SK-N-SH (cell line): ENCODE data around the gene ZBTB7B. TPM values are rescaled to one million over a fixed set of nuclear protein-coding genes. Genes with fewer than 3 reads are reported as not detected.

Experiments used
- CTCF ChIA-PET: fragments of 300-600, 350-600 bp; formaldehyde crosslinking; extraction: SDS; loops from one replicate; lab custom pipeline; 2021; lab: Yijun Ruan, JAX
- POLR2A ChIA-PET: fragments of 350-600 bp; sonication (Branson Sonifier 250); formaldehyde crosslinking; extraction: SDS; loops from one replicate; lab custom pipeline; 2020; ENCODE audit warnings: antibody characterized with exemption, inconsistent platforms; lab: Yijun Ruan, JAX
- DNase-seq: peaks from one replicate; pipeline ENCODE4 v3.0.0; 2012
- H2AFZ ChIP-seq: fragments of 200-600 bp; sonication (generic); 2 replicates; pipeline ENCODE4 v1.8.1; 2016; ENCODE audit warnings: antibody characterized with exemption, mild to moderate bottlenecking, low read depth
- H3F3A ChIP-seq: fragments of 200-600 bp; sonication (generic); replicated peaks from 2 replicates; pipeline ENCODE3; 2016; ENCODE audit warnings: antibody characterized with exemption, mild to moderate bottlenecking; ENCODE audit not compliant: insufficient read depth
- H3K27ac ChIP-seq, 2 experiments: fragments of 200-500 bp in 1 of 2; fragments of 200-600 bp in 1 of 2; sonication (Bioruptor generic) in 1 of 2; sonication (generic), shearing (Covaris generic) in 1 of 2; 2 replicates each; pipeline versions ENCODE4 v1.5.1 to v1.6.1; 2014 to 2016; ENCODE audit warnings: low read depth in 2 of 2, inconsistent platforms in 1 of 2, low read length in 1 of 2, mild to moderate bottlenecking in 1 of 2, mixed read lengths in 1 of 2
- H3K27me3 ChIP-seq: fragments of 200-600 bp; sonication (generic), shearing (Covaris generic); 2 replicates; pipeline ENCODE4 v1.6.1; 2016; ENCODE audit warnings: mixed run types; ENCODE audit not compliant: insufficient read depth
- H3K36me3 ChIP-seq, 2 experiments: fragments of 200-500 bp in 1 of 2; fragments of 200-600 bp in 1 of 2; sonication (Bioruptor generic) in 1 of 2; sonication (generic) in 1 of 2; replicated peaks in 1 of 2; 2 replicates each; pipeline versions ENCODE3 to v1.5.1; 2014 to 2016; ENCODE audit warnings: low read length in 1 of 2, mild to moderate bottlenecking in 1 of 2; ENCODE audit not compliant: insufficient read depth in 2 of 2, control insufficient read depth in 1 of 2
- H3K4me1 ChIP-seq, 2 experiments: fragments of 200-500 bp in 1 of 2; fragments of 200-600 bp in 1 of 2; sonication (Bioruptor generic) in 1 of 2; sonication (generic), shearing (Covaris generic) in 1 of 2; 2 replicates each; pipeline versions ENCODE4 v1.5.1 to v1.6.1; 2014 to 2016; ENCODE audit warnings: low read depth in 1 of 2, low read length in 1 of 2, mixed run types in 1 of 2; ENCODE audit not compliant: insufficient read depth in 2 of 2, control insufficient read depth in 1 of 2
- H3K4me2 ChIP-seq: fragments of 200-600 bp; sonication (generic), shearing (Covaris generic); 2 replicates; pipeline ENCODE4 v1.6.1; 2017; ENCODE audit warnings: mixed run types
- H3K4me3 ChIP-seq, 2 experiments: fragments of 200-500 bp in 1 of 2; fragments of 200-600 bp in 1 of 2; sonication (Bioruptor generic) in 1 of 2; sonication (generic), shearing (Covaris generic) in 1 of 2; 2 replicates each; pipeline versions ENCODE4 v1.5.1 to v1.8.1; 2014 to 2016; ENCODE audit warnings: low read depth in 2 of 2, inconsistent platforms in 1 of 2, low read length in 1 of 2, mild to moderate bottlenecking in 1 of 2, mixed read lengths in 1 of 2, moderate library complexity in 1 of 2
- H3K79me2 ChIP-seq: fragments of 200-600 bp; sonication (generic); 2 replicates; pipeline ENCODE4 v1.8.1; 2017; ENCODE audit warnings: mild to moderate bottlenecking; ENCODE audit not compliant: insufficient read depth
- H3K9ac ChIP-seq: fragments of 200-600 bp; sonication (generic); 2 replicates; pipeline ENCODE4 v1.6.1; 2017; ENCODE audit warnings: mixed run types
- H3K9me2 ChIP-seq: fragments of 200-600 bp; sonication (generic); 2 replicates; pipeline ENCODE4 v1.6.1; 2017; ENCODE audit warnings: mixed run types
- H3K9me3 ChIP-seq: fragments of 200-600 bp; sonication (generic); 2 replicates; pipeline ENCODE4 v1.6.1; 2017; ENCODE audit warnings: mixed run types, mild to moderate bottlenecking, moderate library complexity
- H4K20me1 ChIP-seq: fragments of 200-600 bp; sonication (generic); 2 replicates; pipeline ENCODE4 v1.6.1; 2017; ENCODE audit warnings: mild to moderate bottlenecking, mixed run types; ENCODE audit not compliant: insufficient read depth
- ELF1 ChIP-seq: IDR thresholded peaks from 2 replicates; pipeline ENCODE4 v1.4.0; 2012
- EP300 ChIP-seq, 2 experiments: IDR thresholded peaks; 2 replicates each; pipeline versions ENCODE4 v1.4.0 to v1.6.1; 2012; ENCODE audit warnings: borderline replicate concordance in 1 of 2, low read depth in 1 of 2, low read length in 1 of 2
- FOXJ3 ChIP-seq: sonication (generic); formaldehyde crosslinking; IDR thresholded peaks from 2 replicates; pipeline ENCODE4 v1.5.1; 2020; ENCODE audit warnings: mild to moderate bottlenecking, missing genetic modification reagents
- FOXM1 ChIP-seq: IDR thresholded peaks from 2 replicates; pipeline ENCODE4 v1.4.0; 2012; ENCODE audit warnings: low read depth, mild to moderate bottlenecking
- IRF3 ChIP-seq: fragments of 150-350 bp; IDR thresholded peaks from 2 replicates; pipeline ENCODE4 v1.6.1; 2016; ENCODE audit warnings: mild to moderate bottlenecking, low read depth, low read length
- JUND ChIP-seq: IDR thresholded peaks from 2 replicates; pipeline ENCODE4 v1.4.0; 2012
- MXI1 ChIP-seq: IDR thresholded peaks from 2 replicates; pipeline ENCODE4 v1.6.1; 2012; ENCODE audit warnings: mild to moderate bottlenecking, low read depth, low read length, improper control_type of control experiment
- NFIC ChIP-seq: IDR thresholded peaks from 2 replicates; pipeline ENCODE4 v1.4.0; 2012; ENCODE audit warnings: borderline replicate concordance
- RAD21 ChIP-seq: IDR thresholded peaks from 2 replicates; pipeline ENCODE4 v1.6.1; 2012; ENCODE audit warnings: mild to moderate bottlenecking, low read length
- REST ChIP-seq: IDR thresholded peaks from 2 replicates; pipeline ENCODE4 v1.6.1; 2012; ENCODE audit warnings: mild to moderate bottlenecking, low read depth, low read length, moderate library complexity
- RFX5 ChIP-seq: IDR thresholded peaks from 2 replicates; pipeline ENCODE4 v1.6.1; 2012; ENCODE audit warnings: mild to moderate bottlenecking, improper control_type of control experiment, low read length
- SIN3A ChIP-seq: IDR thresholded peaks from 2 replicates; pipeline ENCODE4 v1.6.1; 2012; ENCODE audit warnings: low read depth, mild to moderate bottlenecking, low read length, moderate library complexity, borderline replicate concordance
- SMC3 ChIP-seq: IDR thresholded peaks from 2 replicates; pipeline ENCODE4 v1.6.1; 2012; ENCODE audit warnings: low read depth, low read length, improper control_type of control experiment
- TAF1 ChIP-seq: IDR thresholded peaks from 2 replicates; pipeline ENCODE4 v1.6.1; 2012; ENCODE audit warnings: low read depth, mild to moderate bottlenecking, low read length, moderate library complexity, borderline replicate concordance
- USF1 ChIP-seq: IDR thresholded peaks from 2 replicates; pipeline ENCODE4 v1.4.0; 2012; ENCODE audit warnings: low read depth, borderline replicate concordance
- WGBS: methylation state at CpG from one replicate; pipeline ENCODE4 v1.1.6; 2017; ENCODE audit warnings: low lambda C conversion rate; 5-methylcytosine and 5-hydroxymethylcytosine counted together
- polyA plus RNA-seq, 3 experiments: library from polyadenylated mRNA; depleted of rRNA; stranded (reverse); fragments of >200 nt; gene quantifications; 2 replicates each; pipeline ENCODE4 v1.2.3, GENCODE V29; 2012

Gene ZBTB7B
- polyA plus RNA-seq, 1 of the 3 experiments (the other 2 are of a cell fraction), result 15.7 TPM

- Histone ChIP-seq H3K4me1 (peaks cover 8 to 51% of the 10 kb centered on the region in 2 experiments; a peak in 3 of 4 replicates), H2AFZ (no peak overlapping the region), H3K4me2 (peak overlapping the region; percentile 85; the same call in 1 of the 2 replicates), H3K79me2 (peaks cover 69% of the 10 kb centered on the region), H3K9ac (no peak overlapping the region), H3K4me3 (no peak overlapping the region), H3K36me3 (peaks cover 36 to 62% of the 10 kb centered on the region in 2 experiments), H3K27ac (peak overlapping the region; percentile 5 to 98; a peak in 2 of 4 replicates), H3K9me3 (no peaks in the 10 kb centered on the region), H3K9me2 (no peaks in the 10 kb centered on the region), H4K20me1 (peaks cover 19% of the 10 kb centered on the region), H3F3A (peaks cover 27% of the 10 kb centered on the region), H3K27me3 (no peaks in the 10 kb centered on the region)
- ChIA-PET CTCF (interaction anchor here (0.9 to 37.5 kb wide), 4 partner anchors 9 to 97 kb away, joined by 3 to 640 read pairs (median 4); partner anchors contain the start of genes LENEP and ZBTB7B), POLR2A (no interaction called here)
- WGBS, result 95% methylated on average over 7 of the region's 8 CpGs
- DNase-seq, result no peak
- no peak for TF ChIP-seq REST
- no peak for TF ChIP-seq TAF1
- no peak for TF ChIP-seq FOXM1
- no peak for TF ChIP-seq ELF1
- TF ChIP-seq RAD21, result no peak
- no peak for TF ChIP-seq NFIC
- no peak for TF ChIP-seq FOXJ3 (CRISPR knock-in tag)
- TF ChIP-seq RFX5, result no peak
- no peak for TF ChIP-seq SMC3
- no peak for TF ChIP-seq IRF3
- TF ChIP-seq USF1, result no peak
- no peak for TF ChIP-seq EP300 (IDR thresholded peaks at IDR 0.05; ENCODE audit: borderline replicate concordance in 1 of 2, low read depth in 1 of 2, low read length in 1 of 2)
- TF ChIP-seq SIN3A, result no peak
- TF ChIP-seq JUND, result no peak
- no peak for TF ChIP-seq MXI1
Measured at GRCh38 chr1:154963643-154964042, 39.0 kb upstream of the ZBTB7B start.
